Prostate gland (tissue), 2 donors: ENCODE measurements around the gene FAM219B.

Experiments
- CTCF ChIP-seq, 4 experiments: fragments of 200-600 bp in 2 of 4; fragments of 450-650 bp in 2 of 4; sonication (generic) in 2 of 4; IDR thresholded peaks; 1 replicate in 3 of 4; 2 replicates in 1 of 4; pipeline ENCODE4 v1.5.1; 2016 to 2019; ENCODE audit warnings: antibody characterized with exemption in 4 of 4, mild to moderate bottlenecking in 2 of 4, moderate library complexity in 2 of 4
- POLR2A ChIP-seq: fragments of 450-650 bp; IDR thresholded peaks from one replicate; pipeline ENCODE4 v1.6.1; 2016; ENCODE audit warnings: antibody characterized with exemption, mild to moderate bottlenecking

GRCh38 chr15:74906067-74906449 lies 593 bp downstream of the FAM219B start:
- TF ChIP-seq POLR2A (peak; percentile 11), CTCF (IDR thresholded peaks at IDR 0.05) (no peak)
